Stromal cell of bone marrow (primary cell): ENCODE results near the gene DUSP8.
"Not testable (repeated sequence)": the region's sequence is repeated elsewhere in the genome, so short reads cannot be mapped to it uniquely, and the experiment has no call there.

Experiments
- DNase-seq: peaks from one replicate; pipeline ENCODE4 v3.0.0-alpha.2; 2012; ENCODE audit warnings: low read depth

Gene DUSP8

GRCh38 chr11:1514336-1515061 lies 57.6 kb downstream of the DUSP8 start:
- DNase-seq, result no peak

- DNase-seq, result no peak
These were observed 58.5 kb downstream of the DUSP8 start for GRCh38 chr11:1513326-1514296.

- DNase-seq, result not testable (repeated sequence)
These were observed 59.4 kb downstream of the DUSP8 start for GRCh38 chr11:1512531-1513258.

- DNase-seq, result no peak
These were observed 60.1 kb downstream of the DUSP8 start for GRCh38 chr11:1511937-1512496.

- DNase-seq, result no peak
These were observed 61.1 kb downstream of the DUSP8 start for GRCh38 chr11:1510928-1511327.

GRCh38 chr11:1510351-1510750 lies 61.7 kb downstream of the DUSP8 start:
- not testable (repeated sequence) for DNase-seq

GRCh38 chr11:1509626-1510255 lies 62.3 kb downstream of the DUSP8 start:
- DNase-seq, result no peak

GRCh38 chr11:1508986-1509385 lies 63.1 kb downstream of the DUSP8 start:
- DNase-seq, result no peak

GRCh38 chr11:1508491-1508891 lies 63.6 kb downstream of the DUSP8 start:
- DNase-seq, result no peak

GRCh38 chr11:1507381-1508140 lies 64.5 kb downstream of the DUSP8 start:
- DNase-seq, result no peak

- no peak for DNase-seq
These were observed 65.1 kb downstream of the DUSP8 start for GRCh38 chr11:1506981-1507380.

- no peak for DNase-seq
These were observed 66.6 kb downstream of the DUSP8 start for GRCh38 chr11:1505480-1505879.

- no peak for DNase-seq
These were observed 67.3 kb downstream of the DUSP8 start for GRCh38 chr11:1504581-1505290.

- no peak for DNase-seq
These were observed 67.9 kb downstream of the DUSP8 start for GRCh38 chr11:1504138-1504537.
